GM12872 (cell line): ENCODE measurements around the gene MX2.

Experiments
- TF ChIP-seq, protein P1 (sequence below): IDR thresholded peaks from 3 replicates; pipeline ENCODE4 v1.5.1; 2011; ENCODE audit warnings: low read depth, mild to moderate bottlenecking, low read length, moderate library complexity; ENCODE audit not compliant: insufficient read depth

The MX2 gene

DNA sequence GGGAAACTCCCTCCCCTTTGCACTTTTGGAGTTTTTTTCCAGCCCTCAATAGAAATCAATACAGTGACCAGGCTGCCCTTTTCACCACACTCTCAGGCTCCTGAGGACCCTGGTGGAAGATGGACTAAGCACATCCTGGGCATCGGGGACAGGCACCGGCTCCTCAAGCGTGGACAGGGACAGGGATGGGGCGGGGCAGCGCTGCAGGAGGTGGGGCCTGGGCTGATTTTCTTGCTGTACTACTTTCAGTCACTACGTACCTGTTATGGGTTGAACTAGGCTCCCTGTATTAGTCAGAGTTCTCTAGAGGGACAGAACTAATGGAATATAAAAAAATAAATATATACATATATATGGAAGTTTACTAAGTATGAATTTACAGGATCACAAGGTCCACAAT lies 2.5 kb downstream of the MX2 start:
- TF ChIP-seq, protein P1, sequence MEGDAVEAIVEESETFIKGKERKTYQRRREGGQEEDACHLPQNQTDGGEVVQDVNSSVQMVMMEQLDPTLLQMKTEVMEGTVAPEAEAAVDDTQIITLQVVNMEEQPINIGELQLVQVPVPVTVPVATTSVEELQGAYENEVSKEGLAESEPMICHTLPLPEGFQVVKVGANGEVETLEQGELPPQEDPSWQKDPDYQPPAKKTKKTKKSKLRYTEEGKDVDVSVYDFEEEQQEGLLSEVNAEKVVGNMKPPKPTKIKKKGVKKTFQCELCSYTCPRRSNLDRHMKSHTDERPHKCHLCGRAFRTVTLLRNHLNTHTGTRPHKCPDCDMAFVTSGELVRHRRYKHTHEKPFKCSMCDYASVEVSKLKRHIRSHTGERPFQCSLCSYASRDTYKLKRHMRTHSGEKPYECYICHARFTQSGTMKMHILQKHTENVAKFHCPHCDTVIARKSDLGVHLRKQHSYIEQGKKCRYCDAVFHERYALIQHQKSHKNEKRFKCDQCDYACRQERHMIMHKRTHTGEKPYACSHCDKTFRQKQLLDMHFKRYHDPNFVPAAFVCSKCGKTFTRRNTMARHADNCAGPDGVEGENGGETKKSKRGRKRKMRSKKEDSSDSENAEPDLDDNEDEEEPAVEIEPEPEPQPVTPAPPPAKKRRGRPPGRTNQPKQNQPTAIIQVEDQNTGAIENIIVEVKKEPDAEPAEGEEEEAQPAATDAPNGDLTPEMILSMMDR = no peak

DNA sequence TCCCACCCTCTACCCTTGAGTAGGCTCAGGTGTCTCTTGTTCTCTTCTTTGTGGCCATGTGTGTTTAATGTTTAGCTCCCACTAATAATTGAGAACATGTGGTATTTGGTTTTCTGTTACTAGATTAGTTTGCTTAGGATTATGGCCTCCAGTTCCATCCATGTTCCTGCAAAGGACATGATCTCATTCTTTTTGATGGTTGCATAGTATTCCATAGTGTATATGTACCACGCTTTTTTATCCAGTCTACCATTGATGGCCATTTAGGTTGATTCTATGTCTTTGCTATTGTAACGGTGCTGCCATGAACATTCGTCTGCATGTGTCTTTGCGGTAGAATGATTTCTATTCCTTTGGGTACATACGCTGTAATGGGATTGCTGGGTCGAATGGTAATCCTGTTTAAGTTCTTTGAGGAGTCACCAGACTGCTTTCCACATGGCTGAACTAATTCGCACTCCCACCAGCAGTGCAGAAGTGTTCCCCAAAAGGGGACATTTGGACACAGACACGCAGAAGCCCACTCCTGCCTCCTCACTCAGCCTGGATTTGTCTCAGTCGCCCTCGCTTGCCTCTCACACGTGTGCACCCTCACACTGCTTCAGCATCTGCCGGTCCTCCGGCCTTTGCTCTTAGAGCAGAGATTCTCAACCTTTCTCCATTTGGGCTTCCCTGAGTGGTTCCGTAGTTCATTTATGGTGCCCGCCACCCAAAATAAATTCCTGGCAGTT lies 3.7 kb downstream of the MX2 start:
- TF ChIP-seq, protein P1 = no peak

DNA sequence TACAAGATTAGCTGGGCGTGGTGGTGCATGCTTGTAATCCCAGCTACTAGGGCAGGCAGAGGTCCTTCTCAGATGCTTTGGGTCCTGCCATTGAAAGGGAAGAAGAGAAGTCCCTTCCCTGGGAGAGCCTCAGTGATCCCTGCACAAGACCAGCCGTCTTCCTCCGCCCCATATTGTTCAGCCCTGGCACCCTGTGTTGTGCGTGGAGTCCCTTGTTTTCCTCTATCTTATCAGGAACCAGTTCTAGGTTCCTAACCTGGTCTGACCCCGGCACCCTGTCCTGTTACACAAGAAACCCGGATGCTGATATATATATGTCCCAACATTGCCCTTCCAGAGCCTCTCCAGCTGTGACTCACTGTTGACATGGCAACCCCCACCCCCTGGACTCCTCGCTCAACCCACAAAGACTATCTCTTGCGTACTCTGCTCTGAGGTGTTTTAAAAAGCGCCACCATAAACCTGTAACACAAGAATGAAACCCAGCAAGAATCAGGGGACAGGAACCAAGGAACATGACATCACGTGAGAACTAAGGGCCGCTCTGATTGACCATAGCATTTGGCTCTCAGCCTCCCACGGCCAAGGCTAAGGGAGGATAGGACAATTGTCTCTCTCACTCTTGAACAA lies 4.8 kb downstream of the MX2 start:
- TF ChIP-seq, protein P1 = no peak

DNA sequence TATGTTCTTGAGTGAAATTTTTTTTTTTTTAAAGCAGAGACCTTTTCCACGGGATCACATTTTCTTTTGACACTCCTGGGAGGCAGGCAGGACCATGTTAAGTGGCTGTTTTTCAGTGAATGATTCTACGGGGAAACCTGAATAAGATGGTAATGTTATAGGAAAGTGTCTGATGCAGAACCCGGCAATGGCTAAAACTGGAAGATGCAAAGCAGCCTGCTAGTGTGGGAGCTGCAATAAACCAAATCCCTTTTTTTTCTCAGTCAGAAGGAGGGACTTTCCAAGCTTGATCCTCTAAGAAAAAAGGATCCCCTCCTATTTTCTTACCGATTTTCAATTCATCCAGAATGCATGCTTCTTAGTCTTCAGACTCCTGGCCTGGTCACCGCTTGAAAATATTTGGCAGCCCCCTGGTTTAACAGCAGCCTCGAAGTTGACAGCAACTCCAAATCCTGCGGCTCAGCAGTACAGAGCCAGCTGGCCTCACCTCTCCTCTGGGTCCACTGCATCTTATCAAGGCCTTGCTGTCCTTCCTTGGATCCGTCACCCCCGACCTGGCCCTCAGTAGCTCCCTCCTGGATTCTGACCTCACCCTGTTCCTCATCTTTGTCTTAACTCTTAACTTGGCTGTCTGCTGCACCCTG lies 5.6 kb downstream of the MX2 start:
- TF ChIP-seq, protein P1 = no peak

DNA sequence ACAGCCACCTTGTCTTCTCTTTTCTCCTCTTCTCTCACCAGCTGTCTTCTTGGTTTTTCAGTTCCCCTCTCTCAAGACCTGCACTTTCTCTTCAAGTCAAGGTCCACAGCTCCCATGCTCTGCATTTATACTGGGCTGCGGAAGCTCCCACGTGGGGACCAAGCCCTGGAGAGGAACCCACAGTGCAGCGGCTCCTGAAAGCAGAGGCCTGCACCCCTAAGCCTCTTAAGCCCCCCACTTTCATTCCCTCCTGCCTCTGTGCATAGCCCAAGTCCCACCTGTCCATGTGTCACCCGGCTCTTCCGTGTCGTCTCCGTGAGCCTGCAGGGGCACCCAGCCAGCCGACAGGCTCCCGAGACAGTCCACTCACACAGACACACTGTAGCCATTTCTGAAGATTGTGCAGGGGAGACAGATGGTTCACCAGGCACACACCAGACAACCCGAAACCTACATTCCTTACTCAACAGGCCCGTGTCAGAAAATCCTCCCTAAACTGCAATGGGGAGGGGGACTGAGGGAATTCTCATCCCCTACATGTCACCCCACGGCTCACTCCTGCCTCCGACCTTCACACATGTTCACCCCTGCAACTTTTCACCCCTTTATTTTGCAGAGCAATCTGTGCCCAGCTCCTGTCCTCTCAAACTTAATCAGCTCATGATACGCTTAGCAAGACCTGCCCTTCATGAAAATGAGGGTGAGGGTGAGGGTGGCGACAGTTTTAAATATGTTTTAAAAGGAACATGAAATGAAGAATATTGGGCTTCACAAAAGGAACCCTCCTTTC lies 6.3 kb downstream of the MX2 start:
- TF ChIP-seq, protein P1 = no peak

DNA sequence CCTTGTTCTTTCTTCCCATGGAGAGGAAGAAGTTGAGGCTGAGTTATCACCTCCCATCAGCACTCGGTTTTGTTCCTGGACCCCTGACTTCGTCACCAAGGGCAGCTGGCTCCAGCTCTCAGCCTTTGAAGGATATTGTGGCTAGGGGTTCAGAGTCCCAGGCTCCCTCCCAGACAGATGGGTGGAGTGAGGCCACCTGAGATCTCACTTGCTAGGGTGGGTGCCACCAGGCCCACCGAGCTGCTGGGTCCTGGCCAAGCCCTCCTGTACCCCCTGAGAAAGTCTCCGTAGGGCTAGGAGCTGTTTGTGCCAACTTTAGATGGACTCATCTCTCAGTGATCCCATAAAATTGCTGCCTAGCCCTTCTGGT lies 6.9 kb downstream of the MX2 start:
- TF ChIP-seq, protein P1 = no peak
